GM18907 (cell line): Measurements from ENCODE around the gene DPP6.

Experiments
- ATAC-seq: cut with Tn5 transposase; IDR thresholded peaks from one replicate; pipeline ENCODE4 v1.9.1; 2021; ENCODE audit warnings: mild to moderate bottlenecking, moderate library complexity; ENCODE audit not compliant: unreplicated experiment

The DPP6 gene

DNA sequence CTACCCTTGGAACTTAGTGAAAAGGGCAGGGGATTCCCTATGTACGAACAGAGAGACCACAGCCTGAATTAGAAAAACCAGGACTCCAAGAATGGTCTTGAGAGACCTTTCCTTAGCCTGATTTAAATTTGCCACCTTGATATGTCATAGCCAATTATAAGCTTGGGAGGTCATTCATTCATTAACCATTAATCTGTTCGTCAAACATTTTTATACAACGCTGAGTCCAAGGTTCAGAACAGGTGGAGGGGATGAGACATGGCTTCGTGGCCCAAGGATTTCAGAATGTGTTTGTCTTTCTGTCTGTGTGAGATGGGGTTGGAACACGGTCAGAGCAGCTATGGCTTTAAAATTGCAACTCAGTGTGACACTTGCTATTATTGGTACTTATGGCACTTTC lies 792.8 kb downstream of the DPP6 start:
- no peak for ATAC-seq

DNA sequence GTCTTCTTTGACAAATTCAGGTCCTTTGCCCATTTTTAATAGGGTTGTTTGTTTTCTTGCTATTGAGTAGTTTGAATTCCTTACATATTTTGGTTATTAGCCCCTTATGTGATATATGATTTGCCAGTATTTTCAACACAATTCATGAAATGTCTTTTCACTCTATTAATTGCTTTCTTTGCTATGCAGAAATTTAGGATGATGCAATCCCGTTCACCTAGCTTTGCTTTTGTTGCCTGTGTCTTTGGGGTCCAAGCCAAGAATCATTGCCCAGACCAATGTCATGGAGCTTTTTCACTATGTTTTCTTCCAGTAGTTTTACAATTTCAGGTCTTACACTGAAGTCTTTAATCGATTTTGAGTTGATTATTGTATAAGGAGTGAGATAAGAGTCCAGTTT lies 796.3 kb downstream of the DPP6 start:
- no peak for ATAC-seq

DNA sequence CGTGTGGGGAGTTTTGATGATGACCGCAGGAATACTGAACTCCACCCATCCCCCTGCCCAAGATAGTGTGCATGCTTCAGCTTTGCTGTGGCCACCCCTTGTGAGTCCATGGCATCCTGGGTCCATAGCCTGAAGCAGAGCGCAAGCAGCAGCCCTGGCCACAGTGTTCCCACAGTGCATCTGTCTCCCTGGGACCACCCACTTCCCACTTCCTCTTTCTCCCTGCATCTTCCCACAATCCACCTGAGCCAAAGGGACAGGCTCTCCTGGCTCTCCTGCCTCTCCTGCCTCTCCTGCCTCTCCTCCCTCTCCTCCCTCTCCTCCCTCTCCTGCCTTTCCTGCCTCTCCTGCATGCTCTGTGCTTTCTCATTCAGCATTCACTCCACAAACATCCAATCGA lies 800.0 kb downstream of the DPP6 start:
- no peak for ATAC-seq

DNA sequence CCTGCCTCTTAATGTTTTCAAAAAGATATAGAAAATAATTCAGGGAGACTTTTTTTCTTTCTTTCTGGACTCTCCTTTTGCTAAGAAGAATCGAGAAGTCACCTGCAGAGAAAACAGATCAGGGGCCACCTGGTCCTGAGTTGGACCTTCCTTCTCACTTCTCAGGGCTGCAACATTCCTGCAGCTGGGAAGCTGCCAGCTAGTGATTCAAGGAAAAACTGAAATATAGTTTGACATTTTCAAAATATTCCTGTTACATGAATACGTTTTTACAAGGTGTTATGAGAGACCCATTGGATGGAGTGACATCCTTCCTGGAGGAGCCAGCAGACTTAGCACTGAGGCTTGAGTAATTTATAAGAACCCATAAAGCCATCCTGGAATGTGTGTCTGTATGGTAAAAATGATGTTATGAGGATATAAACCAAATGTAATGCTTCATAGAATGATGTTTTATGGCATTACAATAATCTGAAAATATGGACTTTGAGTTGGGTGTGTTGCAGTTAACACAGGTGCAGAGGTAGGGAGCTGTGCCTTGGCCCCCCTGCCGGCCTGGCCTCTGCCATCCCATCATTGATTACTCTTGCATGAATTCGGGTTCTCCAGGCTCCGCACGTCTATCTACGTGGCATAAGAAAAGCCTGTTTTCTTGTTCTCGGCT lies 801.0 kb downstream of the DPP6 start:
- ATAC-seq, result no peak

DNA sequence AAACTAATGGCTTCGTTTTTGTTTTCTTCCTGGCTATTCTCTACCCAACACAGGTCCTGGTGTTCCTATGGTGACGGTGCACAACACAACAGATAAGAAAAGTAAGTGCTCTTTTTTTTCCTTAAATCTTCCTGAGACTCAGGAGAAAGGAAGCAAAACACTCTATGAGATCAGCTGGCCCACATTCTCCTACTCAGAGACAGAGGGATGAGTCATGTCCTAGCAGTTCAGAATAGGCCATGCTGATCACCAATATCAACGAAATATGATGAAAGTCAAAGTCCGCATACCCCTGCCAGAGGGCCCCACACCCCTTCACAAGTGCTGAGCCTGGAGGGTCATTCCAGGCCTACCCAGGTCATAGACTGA lies 801.5 kb downstream of the DPP6 start:
- no peak for ATAC-seq

DNA sequence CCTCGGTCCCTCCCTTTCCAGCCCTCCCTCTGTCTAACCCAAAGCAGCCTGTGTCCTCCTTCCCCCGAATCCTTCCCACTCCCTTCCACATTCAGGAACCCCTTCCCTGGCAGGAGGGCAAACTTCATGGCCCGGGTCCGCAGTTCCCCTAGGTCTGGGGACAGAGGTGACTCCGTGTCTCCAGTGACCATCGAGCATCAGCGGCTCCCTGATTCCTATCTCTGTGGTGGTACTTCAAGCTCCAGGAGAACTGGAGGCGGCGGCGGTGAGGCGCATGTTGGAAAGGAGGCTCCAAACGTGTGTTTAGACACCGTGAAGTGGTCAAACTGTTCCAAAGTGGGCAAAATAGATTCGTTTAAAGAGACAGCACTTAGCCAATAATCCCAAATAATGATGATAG lies 802.6 kb downstream of the DPP6 start:
- no peak for ATAC-seq

DNA sequence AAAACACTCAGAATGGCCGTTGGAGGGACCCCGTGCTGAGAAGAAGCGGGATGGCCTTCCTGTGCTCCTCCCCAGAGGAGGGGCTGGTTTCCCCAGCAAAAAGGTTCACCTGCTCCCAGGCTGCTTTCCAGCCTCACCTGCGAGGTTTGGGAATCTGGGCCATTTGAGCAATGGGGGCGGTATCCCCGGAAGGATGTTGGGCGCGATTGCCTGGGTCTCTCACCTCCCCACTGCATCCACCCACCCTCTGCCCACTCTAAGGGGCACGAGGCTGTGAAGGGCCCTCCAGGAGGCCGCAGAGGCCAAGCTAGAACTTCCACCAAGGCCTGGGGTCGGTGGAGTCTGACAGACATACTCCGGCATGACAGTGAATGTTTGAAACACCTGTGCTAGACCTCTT lies 803.2 kb downstream of the DPP6 start:
- no peak for ATAC-seq

DNA sequence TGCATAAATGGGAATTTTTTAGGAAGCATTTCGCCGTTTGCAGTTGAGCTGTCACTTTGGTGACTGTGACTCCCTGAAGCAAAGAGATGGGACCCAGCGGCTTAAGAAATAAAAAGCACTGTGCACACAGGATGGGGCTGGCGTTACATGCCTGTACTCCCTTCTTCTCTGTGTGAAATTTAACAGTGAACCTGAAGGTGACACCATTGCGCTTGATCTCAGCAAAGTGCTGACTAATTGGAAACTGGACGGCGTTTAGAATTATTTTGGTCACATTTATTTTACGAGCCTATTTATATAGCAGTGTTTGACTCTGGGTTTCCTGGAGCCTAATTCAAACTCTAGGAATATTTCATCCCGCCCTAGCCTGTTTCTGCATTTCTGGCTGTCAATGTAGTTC lies 804.5 kb downstream of the DPP6 start:
- ATAC-seq, result no peak

DNA sequence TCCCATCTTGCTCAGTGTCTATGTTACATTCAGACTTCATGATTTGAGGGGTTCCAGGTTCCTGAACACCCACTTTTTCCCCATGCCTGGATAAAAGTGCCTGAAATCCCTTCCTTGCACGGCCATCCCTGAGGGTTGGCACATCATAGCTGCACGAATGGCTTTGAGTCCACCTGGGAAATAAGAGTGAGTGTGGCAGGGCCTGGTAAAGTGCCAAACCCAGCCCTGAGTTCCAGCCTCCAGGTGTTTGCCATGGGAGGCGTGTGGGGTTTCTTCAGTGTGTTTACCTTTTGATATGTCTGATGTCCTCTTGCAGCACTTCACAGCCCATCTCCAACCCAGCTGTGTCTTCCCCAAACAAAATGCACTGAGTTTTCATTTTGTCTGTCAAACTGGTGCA lies 805.0 kb downstream of the DPP6 start:
- ATAC-seq, result no peak

DNA sequence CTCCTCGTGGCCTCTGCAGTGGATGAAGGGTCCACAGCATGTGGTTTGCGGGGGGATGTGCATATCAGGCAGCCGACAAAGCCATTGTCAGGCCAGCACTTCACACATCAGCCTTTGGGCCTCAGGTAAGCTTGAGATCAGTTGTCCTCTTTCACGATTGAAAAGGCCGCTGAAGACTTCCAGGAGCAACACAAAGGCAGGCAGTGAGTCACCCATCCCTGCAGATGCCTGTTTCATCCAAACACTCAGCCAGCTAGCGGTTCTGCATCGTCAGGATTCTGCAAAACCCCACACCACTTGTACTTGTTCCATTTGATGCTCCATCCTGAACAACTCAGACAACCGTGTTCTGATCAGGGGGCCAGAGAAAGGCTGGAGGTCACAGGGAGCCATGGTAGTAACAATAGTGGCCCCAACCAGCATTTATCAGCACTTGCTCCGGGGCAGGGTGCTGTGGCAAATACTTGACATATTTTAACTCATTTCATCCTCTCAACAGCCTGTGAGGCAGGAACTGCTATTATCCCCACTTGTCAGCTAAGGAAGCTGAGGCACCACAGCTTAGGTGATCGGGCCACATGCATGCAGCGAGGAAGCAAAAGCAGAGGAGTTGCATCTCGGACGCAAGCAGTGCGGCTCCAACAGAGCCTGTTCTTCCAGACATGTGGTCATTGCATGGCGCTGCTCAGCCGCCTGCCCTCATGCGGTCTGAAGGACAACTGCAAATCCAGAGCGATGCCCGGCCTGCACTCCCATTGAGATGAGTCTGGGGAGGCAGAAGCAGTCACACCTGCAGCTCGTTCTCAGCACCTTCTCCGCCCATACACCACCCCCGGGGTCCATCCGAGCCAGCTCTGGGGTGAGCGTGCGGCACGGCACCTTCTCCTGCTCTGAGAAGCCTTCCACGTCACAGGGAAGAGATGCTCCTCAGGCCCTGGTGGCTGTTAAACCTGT lies 805.8 kb downstream of the DPP6 start:
- no peak for ATAC-seq

DNA sequence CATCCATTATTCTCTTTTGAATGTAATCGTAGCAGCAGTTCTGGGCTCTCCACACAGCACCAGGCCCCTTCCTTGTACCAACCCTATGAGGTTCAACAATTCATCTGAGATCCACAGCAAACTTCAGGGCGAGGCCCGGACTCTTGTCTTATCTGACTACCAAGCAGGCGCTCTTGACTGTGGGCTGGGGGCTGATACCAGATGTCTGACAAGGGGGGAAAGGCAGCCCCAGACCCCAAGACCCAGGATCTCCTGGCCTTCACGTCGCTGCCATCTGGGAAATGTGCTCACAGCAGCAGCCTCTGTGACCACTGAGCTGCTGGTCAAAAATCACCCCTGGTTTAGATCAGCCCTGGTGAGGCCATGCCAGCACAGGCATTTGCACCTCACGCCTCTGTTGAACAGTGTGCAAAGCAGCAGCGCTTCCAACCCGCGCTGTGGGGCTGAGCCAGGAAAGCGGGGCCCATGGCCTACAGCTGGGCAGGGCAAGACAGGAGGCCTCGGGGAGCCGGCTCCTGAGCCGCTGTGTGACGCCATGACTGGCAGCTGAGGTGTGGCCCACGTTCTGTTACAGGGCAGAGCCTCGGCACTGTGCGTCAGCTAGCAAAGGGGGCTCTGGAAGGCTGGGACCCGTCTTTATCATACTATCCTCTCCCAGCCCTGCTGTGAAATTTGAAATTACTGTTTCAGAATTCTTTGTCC lies 806.8 kb downstream of the DPP6 start:
- no peak for ATAC-seq

DNA sequence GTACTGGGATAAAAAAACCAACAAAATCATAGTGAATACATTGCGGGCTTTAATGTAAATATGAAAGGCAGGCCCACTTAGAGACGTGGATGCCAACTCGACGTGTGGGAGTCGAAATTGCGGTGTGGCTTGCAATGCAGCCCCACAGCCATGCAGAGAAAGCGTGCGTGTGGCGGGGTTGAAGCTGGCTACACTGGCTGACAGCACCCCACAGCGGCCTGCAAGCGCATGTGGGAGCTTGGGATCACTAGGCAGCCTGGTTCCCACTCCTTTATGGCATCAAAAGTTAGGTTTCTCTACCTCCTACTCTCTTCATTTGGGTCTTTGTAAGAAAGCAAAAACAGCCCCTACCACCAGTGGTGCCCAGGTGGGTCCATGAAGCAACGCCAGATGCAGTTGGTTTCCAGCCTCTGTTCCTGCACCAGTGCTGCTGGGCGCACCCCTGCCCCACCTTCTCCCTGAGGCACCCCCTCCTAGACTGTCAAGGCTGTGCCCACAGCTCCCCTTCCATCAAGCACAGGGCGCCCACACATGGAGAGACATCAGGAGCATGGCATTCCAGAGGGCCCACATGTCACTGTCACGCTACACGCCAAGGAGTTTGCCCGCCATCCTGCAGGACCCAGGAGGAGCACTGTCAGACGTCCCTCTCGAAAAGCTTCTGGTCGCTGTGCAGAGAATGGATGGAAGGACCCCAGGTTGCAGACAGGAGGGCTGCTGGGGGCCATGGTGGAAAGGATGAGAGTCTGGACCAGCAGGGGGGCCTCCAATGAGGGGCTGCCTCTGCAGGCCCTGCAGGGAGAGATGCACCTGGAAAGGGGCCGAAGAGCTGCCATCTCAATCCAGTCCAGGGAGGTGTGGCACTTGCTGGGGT lies 807.8 kb downstream of the DPP6 start:
- no peak for ATAC-seq

DNA sequence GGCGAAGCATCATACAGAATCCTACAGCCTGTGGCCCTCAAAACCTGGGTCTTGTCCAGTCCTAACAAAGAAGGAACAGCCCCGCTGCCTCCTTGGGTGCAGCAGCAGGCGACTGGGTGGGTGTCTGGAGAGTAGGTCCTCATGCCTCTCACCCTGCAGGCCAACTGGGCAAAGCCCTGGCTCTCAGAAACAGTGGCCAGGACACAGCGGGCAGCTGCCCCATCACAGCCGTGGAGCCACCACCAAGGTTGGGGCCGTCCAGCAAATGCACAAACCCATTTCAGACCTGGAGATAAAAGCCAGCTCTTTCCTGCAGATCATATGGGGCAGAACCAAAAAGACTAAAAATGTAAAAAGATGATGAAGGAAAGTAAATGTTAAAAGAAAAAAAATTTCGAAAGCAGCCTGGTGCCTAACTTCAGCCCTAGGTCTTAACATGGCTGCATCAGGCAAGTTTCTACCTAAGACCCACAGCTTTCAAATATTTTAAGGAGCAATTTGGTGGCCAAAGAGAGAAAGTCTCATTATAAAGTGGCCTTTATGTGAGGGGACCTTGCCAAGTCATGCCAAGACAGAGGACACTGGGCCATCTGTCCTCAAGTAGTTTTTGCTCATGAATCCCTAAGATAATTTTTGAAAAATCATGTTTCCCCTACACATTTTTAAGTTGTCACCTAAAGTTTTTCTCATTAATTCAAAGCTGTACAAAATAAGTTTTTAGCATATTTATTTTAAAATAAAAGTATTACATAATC lies 808.6 kb downstream of the DPP6 start:
- no peak for ATAC-seq

DNA sequence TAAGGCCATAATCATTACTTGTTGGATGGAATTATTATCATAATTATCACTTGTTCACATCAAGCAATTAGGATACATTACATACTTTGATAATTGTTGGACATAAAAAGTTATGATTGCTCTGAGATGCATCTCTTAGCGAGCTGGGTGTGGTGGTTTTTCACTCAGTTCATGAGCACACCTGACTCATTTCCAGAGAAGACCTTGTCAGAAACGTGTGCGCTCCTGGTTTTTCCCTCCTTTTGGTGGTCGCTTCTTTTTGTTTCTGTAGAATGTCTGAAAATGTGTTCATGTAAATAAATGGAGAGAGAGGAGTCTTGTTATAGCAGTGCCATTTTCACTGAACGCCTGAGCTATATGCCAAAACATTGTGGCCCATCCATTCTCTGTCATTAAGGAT lies 809.4 kb downstream of the DPP6 start:
- peak; percentile 43 for ATAC-seq

DNA sequence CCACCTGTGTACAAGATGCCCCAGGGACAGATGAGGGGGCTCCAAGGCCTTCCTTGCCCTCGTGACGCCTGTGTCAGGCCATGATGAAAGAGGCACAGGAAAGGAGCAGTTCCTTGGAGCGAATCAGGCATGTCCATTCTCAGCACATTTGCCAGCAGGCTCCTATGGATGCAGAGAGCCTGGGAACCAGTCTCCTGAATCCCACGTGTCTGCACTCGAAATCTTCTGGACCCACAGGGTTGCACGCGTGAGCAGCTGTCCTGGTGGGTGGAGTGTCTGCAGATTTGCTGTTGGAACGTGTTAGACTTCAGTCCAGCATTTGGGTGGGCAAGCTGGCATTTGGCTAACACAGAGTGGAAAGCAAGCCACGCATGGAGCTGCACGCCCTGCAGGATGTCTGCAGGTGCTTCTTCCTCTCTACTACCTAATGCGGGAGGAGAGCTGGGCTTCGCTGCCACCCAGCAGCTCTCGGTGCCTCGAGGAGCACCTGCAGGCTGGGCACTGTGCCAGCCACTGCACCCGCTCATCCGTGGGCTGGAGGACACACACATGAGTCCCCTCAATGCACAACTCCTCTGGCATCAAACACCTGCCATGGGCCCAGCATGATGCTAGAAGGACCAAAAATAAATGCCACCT lies 810.1 kb downstream of the DPP6 start:
- ATAC-seq, result no peak

DNA sequence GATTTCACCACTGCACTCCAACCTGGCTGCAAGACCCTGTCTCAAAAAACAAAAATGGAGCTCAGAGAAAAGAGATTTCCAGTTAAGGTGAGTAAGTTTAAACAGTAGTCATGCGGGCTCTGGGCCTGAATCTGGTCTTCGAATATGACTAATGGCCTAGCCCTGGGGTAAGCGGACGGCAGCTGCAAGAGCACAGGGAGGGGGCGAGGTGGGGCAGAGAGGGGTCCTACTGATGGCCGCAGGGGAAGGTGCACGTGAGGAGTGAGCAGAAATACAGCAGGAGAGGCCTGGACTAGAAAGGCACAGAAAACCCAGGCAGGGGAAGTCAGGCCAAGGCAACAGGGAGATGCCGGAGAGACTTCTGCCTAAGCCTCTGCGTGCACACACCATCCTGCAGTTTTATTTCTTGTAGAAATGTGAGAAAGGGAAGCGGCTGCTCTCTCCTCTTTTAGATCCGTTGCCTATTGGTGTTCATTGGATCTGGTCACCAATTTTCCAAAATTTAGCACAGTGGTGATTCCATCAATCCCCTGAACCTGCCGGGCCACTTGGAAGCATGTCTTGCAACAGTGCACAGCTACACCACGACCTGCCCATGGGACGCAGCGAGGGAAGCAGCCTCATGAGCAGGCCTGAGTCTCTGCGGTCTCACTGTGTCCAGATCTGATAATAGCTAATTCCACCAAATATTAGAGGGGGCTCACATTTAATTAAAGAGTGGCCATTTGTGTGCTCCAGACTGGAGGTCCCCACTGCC lies 811.7 kb downstream of the DPP6 start:
- no peak for ATAC-seq

DNA sequence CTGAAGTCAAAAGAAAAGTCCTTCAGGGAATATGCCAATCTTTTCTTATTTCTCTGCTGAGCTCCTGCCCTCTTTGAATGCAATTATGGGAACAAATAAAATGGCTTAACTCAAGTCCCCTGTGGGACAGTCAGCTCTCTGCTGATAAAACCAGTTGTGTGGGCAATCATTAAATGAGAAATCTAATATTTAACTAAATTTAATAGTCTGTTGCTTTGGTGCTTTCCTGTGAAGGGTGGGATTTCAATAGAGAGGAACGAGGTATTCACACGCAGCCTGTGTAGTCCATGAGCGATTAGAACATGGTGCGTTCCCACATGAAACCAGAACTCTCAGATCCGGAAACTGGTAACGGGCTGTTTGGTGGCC lies 812.3 kb downstream of the DPP6 start:
- peak; percentile 39 for ATAC-seq

DNA sequence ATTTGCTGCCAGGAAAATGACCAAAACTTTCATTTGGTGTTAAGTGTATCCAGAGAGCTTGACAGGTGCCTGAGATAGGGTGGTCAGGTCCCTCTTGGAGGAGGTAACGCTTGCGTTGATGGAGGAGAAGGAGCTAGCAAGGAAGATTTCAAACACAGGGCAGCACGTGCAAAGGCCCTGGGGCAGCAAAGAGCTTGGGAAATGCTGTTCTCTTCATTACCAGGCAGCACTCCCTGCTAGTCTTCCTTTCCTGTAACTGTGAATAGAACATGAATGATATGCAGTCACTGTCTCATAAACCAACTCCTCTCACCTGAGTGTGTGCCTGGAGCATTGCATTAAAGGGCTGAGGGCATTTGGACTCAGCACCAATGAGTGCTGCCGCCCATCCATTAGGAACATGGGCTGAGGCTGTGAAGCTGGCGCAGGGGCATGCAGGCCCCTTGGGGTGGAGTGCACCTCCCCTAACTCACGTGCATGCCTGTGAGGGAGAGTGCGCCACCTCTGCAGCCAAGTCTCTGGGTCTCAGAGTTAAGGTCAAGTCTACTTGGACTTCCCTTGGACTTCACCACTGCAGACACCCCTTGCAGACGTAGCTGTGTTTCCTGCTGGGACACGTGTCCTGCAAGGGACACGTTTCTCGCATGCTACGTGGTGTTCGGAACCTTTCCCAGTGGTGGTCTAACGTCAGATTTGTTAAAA lies 813.9 kb downstream of the DPP6 start:
- ATAC-seq, result no peak
